ENCODE measurements around the gene STMN3. TPM values are rescaled to one million over a fixed set of nuclear protein-coding genes. Genes with fewer than 3 reads are reported as not detected.

Gene STMN3
- polyA plus RNA-seq, 1 of the 3 experiments (the other 2 are of a cell fraction), result 111 TPM

GRCh38 chr20:63627129-63627750 lies 26.0 kb downstream of the STMN3 start (continued):
- TF ChIP-seq RFX5 (IDR thresholded peaks at IDR 0.05; ENCODE audit: low read length) (no peak), YY1 (IDR thresholded peaks at IDR 0.05; ENCODE audit: low read depth) (no peak), TEAD4 (IDR thresholded peaks at IDR 0.05; ENCODE audit: borderline replicate concordance, insufficient read depth) (no peak), MXI1 (IDR thresholded peaks at IDR 0.05; ENCODE audit: low read depth, low read length) (peak; percentile 100)

DNA sequence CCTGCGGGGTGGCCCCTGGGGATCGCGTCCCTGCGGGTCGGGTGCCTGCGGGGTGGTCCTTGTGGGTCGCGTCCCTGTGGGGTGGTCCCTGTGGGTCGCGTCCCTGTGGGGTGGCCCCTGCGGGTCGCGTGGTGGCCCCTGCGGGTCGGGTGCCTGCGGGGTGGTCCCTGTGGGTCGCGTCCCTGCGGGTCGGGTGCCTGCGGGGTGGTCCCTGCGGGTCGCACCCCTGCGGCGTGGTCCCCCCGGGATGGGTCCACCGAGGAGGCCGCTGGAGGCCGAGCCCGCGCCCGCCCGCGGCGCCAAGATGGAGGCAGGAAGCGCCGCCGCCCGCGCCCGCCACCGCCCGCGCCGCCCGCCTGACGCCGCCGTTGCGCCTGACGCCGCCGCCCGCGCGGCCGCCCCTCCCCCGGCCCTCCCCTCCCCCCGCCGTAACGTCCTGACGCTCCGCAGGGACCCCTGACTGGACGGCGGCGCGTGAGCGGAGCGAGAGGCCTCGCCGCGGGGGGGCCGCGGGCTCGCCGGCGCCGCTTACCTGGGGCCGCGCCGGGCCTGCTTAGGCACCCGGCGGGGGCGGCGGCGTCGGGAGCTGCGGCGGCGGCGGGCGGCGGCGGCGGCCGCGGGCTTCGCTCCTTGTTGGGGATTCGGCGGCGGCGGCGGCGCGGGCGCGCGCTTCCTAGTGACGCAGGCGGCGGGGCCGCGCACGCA lies 26.6 kb downstream of the STMN3 start, which contains the start of gene GMEB2:
TSS of gene GMEB2 (minus strand) at position 678 of the 705 bp plus-strand sequence. CDS start 7,704 bp downstream, outside the sequence.
- POLR2A ChIA-PET, result interaction anchor here (0.6 to 1.6 kb wide), 5 partner anchors 15 to 353 kb away, joined by 3 to 8 read pairs (median 4); partner anchors contain the start of genes HELZ2, PPDPF, RTEL1 and SAMD10
- WGBS (ENCODE audit: low lambda C conversion rate), result no CpG with 5 or more reads among the region's 114 CpGs
- Histone ChIP-seq H3K4me3 (ENCODE audit: low read depth in 2 of 2, low read length in 1 of 2) (peak within 1 kb of the TSS; percentile 76 to 93), H3K9me3 (no peaks in the 10 kb centered on the region), H3K4me1 (ENCODE audit: control insufficient read depth in 1 of 2, insufficient read depth in 2 of 2, low read depth in 1 of 2, low read length in 1 of 2) (peaks cover 6 to 8% of the 10 kb centered on the region in 2 experiments; a peak in 2 of 4 replicates), H3K4me2 (peak within 1 kb of the TSS; percentile 98), H3K79me2 (ENCODE audit: insufficient read depth) (peaks cover 56% of the 10 kb centered on the region), H3K9me2 (no peaks in the 10 kb centered on the region), H3K9ac (peak within 1 kb of the TSS; percentile 96), H3K27ac (ENCODE audit: low read depth in 2 of 2, low read length in 1 of 2) (peak within 1 kb of the TSS; percentile 58 to 90), H3K27me3 (ENCODE audit: insufficient read depth) (no peaks in the 10 kb centered on the region), H3F3A (replicated peaks; ENCODE audit: insufficient read depth) (no peaks in the 10 kb centered on the region), H3K36me3 (replicated peaks in 1 of 2; ENCODE audit: control insufficient read depth in 1 of 2, insufficient read depth in 2 of 2, low read length in 1 of 2) (no peaks in the 10 kb centered on the region), H2AFZ (ENCODE audit: low read depth) (no peak within 1 kb of the TSS), H4K20me1 (ENCODE audit: insufficient read depth) (no peaks in the 10 kb centered on the region)
- DNase-seq, result peak; percentile 95
- TF ChIP-seq YY1 (IDR thresholded peaks at IDR 0.05; ENCODE audit: low read depth), result peak; percentile 65; the same call in 1 of the 2 replicates
- peak in 1 of 2 experiments; percentile 37; a peak in 1 of 4 replicates for TF ChIP-seq EP300 (IDR thresholded peaks at IDR 0.05; ENCODE audit: borderline replicate concordance in 1 of 2, low read depth in 1 of 2, low read length in 1 of 2)
- peak; percentile 31 for TF ChIP-seq CHD2 (IDR thresholded peaks at IDR 0.05; ENCODE audit: low read length, partially characterized antibody)
- TF ChIP-seq TAF1 (IDR thresholded peaks at IDR 0.05; ENCODE audit: borderline replicate concordance, low read depth, low read length), result peak; percentile 32; the same call in 1 of the 2 replicates
- TF ChIP-seq USF2 (IDR thresholded peaks at IDR 0.05; ENCODE audit: borderline replicate concordance, low read depth, low read length), result no peak
- TF ChIP-seq NFIC (IDR thresholded peaks at IDR 0.05; ENCODE audit: borderline replicate concordance), result no peak
- no peak for TF ChIP-seq RFX5 (IDR thresholded peaks at IDR 0.05; ENCODE audit: low read length)
- CTCF ChIA-PET, result interaction anchor here (0.8 to 1.4 kb wide), 6 partner anchors 9 to 354 kb away, joined by 3 to 5 read pairs (median 4); partner anchors contain the start of gene PRPF6

DNA sequence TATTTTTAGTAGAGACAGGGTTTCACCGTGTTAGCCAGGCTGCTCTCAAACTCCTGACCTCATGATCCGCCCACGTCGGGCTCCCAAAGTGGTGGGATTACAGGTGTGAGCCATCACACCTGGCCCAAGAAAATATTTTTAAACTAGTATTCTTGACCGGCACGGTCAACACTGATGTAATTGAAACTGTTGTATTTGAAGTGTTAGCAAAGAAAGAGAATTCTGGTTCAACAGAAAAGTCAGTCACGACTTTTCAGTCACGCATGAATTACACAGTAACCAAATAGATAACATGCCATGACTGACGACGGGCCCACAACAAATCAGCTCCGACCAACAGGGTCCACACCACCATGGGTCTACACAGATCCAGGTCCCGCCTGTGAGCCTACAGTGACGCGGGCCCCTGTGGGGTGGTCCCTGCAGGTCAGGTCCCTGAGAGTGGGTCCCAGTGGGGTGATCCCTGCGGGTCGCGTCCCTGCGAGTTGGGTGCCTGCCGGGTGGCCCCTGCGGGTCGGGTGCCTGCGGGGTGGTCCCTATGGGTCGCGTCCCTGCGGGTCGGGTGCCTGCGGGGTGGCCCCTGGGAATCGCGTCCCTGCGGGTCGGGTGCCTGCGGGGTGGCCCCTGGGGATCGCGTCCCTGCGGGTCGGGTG lies 27.3 kb downstream of the STMN3 start:
- peak; percentile 67 for DNase-seq

More for the DNA sequence above, 27.3 kb downstream of the STMN3 start:
- ChIA-PET CTCF (interaction anchor here (1.1 to 1.2 kb wide), 2 partner anchors 82 to 88 kb away, joined by 3 read pairs; no protein-coding TSS in a partner anchor), POLR2A (no interaction called here)
- no peak overlapping the region for H2AFZ ChIP-seq (ENCODE audit: low read depth)
- peak overlapping the region; percentile 63 to 76 for H3K4me3 ChIP-seq (ENCODE audit: low read depth in 2 of 2, low read length in 1 of 2)
- H3K4me1 ChIP-seq (ENCODE audit: control insufficient read depth in 1 of 2, insufficient read depth in 2 of 2, low read depth in 1 of 2, low read length in 1 of 2), result peaks cover 6 to 8% of the 10 kb centered on the region in 2 experiments; a peak in 2 of 4 replicates
- TF ChIP-seq POLR2AphosphoS5 (IDR thresholded peaks at IDR 0.05; ENCODE audit: low read depth, low read length) (peak; percentile 8; the same call in 1 of the 2 replicates), SMC3 (IDR thresholded peaks at IDR 0.05; ENCODE audit: low read depth, low read length) (no peak), FOSL2 (IDR thresholded peaks at IDR 0.05; ENCODE audit: borderline replicate concordance, low read depth) (no peak), USF2 (IDR thresholded peaks at IDR 0.05; ENCODE audit: borderline replicate concordance, low read depth, low read length) (no peak), EP300 (IDR thresholded peaks at IDR 0.05; ENCODE audit: borderline replicate concordance in 1 of 2, low read depth in 1 of 2, low read length in 1 of 2) (no peak), EZH2phosphoT487 (IDR thresholded peaks at IDR 0.05; ENCODE audit: borderline replicate concordance, low read depth) (no peak)
- peak overlapping the region; percentile 98 for H3K4me2 ChIP-seq
- peak overlapping the region; percentile 96 for H3K9ac ChIP-seq
- WGBS (ENCODE audit: low lambda C conversion rate), result 49% methylated on average over 13 of the region's 36 CpGs
- no peaks in the 10 kb centered on the region for H3K9me3 ChIP-seq
- no peaks in the 10 kb centered on the region for H3F3A ChIP-seq (replicated peaks; ENCODE audit: insufficient read depth)
- no peaks in the 10 kb centered on the region for H3K36me3 ChIP-seq (replicated peaks in 1 of 2; ENCODE audit: control insufficient read depth in 1 of 2, insufficient read depth in 2 of 2, low read length in 1 of 2)
- H3K9me2 ChIP-seq, result no peaks in the 10 kb centered on the region
- no peaks in the 10 kb centered on the region for H3K27me3 ChIP-seq (ENCODE audit: insufficient read depth)
- peak overlapping the region; percentile 52 to 90; a peak in 3 of 4 replicates for H3K27ac ChIP-seq (ENCODE audit: low read depth in 2 of 2, low read length in 1 of 2)
- no peaks in the 10 kb centered on the region for H4K20me1 ChIP-seq (ENCODE audit: insufficient read depth)
- H3K79me2 ChIP-seq (ENCODE audit: insufficient read depth), result peaks cover 62% of the 10 kb centered on the region
